HG03025 (cell line): ENCODE results near the gene CACNA1C.

ENCODE experiments used
- ATAC-seq: cut with Tn5 transposase; IDR thresholded peaks from one replicate; pipeline ENCODE4 v1.9.1; 2021; ENCODE audit warnings: mild to moderate bottlenecking, moderate library complexity; ENCODE audit not compliant: unreplicated experiment, low FRiP score

The CACNA1C gene

DNA sequence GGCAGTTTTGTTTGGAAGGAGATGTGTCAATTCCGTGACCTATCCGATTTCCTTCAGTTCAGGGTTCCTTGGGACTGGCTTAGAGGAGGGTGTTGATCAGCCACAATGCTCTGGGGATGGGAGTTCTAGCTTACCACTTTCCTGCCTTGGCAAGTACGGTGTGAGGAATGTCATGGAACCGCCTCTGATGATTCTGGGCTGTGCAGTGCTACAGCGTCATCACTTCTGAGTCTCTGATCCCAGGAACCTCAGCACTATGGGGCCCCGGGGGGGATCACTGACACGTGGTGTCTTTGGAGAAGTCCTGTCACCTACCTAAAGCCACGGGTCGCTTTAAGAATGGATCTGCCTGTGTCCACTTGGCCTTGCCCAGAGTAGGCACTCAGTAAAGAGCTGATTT lies 470.5 kb downstream of the CACNA1C start:
- no peak for ATAC-seq

DNA sequence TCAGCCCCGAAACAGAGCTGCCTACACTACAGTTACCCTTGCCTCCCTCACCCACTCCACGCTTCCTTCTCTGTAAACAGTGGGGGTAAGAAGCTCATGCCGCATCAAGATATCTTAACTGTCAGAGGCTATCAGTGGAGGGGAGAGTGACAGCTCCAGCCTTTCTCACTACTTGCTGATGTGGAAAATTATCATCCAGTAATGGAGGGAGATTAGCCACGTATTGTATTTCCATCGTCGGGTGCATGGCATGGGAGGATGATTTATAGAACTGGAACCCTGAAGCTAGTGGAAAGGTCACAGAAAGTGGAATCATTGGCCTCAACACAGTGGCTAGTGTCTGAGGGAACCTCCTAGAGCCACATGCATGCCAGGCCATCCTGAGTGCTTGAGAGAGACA lies 471.1 kb downstream of the CACNA1C start:
- no peak for ATAC-seq

DNA sequence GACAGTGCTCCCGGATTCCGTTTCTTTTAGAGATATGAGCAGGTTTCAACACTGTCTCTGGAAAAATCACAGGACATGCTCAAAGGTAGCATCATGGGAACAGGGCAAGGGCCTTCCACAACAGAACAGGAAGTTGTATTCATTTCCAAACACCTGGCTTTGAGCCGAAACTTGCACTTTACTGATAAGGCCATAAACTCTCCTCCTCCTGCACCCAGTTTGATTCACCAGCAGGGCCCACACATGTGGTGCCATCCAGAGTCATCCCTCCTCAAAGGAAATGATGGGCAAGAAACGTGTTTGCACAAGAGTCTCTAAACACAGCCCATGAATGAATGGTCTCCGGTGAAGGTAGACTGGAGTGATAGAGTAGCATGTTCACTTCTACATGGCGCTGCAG lies 473.6 kb downstream of the CACNA1C start:
- ATAC-seq = no peak

DNA sequence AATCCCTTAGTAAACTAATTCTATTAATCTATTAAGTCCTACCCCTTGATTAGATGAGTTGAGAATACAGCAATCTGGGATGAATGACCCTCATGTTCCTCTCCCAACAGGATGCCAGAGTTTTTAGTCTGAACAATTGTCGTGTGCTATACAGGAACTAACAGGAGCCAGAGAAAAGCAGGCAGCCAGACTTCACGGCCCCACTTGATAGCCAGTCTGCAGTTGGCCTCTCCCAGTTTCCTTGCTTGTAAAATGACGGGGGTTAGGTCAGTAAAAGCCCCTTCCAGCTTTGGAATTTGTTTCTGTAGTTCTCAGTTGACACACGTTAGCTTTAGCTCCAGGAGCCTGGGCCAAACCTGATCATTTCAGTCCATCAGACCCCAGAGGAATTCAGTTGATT lies 475.2 kb downstream of the CACNA1C start:
- ATAC-seq = no peak

DNA sequence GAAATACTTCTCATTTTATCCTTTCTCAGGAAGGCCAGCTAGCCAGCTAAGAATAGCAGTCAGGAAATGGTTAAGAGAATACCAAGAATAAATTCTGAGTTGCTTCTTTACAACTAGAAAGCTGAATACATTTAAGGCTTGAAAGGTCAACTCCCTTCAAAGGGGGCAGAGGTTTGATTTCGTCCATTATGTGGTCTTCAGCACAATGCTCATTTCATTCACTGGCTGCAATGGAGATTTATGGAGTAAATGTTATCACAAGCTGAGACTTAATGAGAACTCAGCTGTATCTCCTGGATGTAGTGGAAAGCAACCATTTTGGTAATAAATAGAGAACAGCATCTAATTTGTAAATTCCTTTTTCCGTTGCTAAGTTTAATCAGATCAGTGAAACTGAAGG lies 477.0 kb downstream of the CACNA1C start:
- no peak for ATAC-seq

DNA sequence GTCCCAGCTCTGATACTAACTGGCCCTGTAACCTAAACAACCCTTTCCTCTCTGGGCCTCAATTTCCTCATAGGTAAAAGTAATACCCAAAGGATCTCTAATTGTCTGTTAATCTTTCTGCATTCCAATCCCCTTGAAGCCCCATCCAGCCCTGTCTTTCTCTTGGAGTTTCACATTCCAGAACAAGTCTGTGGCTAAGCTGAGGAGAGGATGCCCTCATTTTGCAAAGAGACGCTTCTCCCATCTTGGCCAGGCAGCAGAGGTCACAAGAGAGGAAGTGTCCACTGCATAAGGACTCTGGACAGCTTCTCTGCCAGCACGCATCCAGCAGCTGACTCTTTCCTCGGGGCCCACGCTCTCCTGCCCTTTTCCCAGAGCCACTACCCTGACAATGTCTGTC lies 478.6 kb downstream of the CACNA1C start:
- ATAC-seq = no peak

DNA sequence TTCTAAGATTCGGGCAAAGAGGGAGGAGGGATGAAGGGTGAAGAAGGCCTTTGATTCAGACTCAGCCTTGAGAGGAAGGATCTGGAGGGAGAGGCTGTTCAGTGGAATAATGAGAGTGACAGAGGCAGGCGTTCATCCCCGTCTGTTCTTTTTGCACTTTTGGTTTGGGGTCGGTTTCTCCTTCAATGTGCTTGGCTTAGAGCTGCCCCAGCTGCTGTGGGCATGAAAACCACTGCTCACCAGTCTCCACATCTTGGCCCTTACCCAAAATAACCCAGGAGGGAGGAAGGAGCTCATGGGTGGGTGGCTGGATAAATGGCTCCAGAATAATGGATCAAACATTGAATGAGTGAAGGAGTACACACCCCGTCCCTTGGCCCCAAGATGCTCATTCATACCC lies 480.2 kb downstream of the CACNA1C start:
- ATAC-seq = no peak

DNA sequence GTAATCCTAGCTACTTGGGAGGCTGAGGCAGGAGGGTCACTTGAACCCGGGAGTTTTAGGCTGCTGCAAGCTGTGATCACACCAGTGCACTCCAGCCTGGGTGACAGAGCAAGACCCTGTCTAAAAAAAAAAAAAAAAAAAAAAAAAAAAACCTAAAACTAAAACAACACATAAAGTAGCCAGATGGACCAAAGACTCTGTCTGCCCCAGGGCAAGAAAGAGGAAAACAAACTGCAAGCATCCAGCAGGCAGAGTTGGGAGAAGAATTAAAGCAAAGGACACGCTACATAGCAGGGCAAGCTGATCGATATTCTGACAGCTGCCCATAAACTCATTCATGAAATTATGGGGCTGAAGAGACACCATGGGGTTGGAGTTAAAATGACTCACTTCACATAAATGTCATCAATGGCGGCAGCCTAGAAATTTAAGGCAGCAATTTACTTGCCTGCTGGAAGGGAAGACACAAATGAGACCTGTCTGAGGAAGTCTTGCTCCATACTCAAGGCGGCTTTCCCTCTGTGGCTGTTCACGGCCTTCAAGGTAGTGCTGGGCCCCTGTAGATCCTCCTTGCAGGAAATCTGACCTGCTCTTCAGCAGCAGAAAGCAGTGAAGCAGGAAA lies 482.9 kb downstream of the CACNA1C start:
- ATAC-seq = no peak

DNA sequence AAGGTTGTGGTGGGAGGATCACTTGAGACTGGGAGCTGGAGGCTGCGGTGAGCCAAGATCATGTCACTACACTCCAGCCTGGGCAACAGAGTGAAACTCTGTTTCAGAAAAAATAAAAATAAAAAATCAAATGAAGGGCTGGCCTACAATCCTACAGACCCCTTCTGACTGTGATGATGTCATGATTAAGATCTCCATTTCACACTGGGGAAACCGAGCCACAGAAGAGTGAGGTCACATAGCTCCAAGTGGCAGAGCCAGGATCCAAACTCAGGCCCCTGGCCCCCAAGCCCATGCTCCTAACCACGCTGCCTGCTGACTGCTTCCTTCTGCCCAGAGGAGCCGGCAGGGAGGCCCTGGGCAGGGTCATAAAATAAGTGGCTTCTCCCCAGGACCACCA lies 483.9 kb downstream of the CACNA1C start:
- no peak for ATAC-seq

DNA sequence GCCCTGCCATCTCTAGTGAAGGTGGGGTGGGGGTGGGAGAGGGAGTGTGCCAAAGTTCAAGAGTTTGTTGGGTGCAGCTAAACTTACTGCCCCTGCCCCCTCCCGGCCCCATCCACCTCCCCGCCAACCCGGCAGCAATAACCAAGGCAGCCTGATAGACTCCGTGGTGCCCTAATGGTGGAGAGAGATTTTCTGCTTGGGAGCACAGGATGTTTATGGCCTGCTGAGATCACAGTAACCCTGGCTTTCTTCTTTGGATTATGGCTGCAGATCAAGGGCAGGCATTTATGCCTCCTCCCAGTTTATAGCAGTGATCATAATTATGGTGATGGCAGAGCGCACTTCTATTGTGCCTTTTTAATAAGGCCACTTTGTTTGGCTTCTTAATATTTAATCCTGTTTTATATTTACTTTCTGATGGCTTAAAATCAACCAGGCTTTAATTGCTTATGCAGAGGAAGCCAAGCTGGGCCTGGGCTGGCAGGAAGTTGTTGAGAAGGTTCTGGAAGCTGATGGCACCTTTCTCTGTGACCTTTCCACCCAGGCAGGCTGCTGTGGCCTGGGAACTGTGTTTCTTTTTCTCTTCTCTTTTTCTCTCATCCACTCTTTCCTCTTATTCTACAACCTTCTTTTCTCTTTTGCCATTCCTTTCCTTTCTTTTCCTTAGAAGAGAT lies 485.2 kb downstream of the CACNA1C start:
- no peak for ATAC-seq

DNA sequence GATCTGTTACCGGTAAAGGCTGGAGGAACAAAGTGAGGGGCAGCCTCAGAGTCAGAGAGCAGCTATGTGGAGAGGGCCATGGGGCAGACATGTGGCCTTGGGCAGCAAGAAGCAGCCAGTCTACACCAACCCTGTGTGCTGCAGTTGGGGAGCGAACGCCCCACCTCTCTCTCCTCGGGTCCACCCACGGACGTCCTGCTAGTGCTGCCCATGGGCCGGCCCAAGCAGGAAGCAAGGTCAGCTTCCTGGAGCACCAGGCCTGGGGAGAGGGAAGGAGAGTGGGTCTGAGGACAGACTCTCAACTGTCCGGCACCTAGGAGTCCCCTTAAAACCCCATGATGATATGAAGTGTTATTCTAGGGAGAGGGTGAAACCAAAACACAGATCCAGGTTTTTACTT lies 487.2 kb downstream of the CACNA1C start:
- no peak for ATAC-seq

DNA sequence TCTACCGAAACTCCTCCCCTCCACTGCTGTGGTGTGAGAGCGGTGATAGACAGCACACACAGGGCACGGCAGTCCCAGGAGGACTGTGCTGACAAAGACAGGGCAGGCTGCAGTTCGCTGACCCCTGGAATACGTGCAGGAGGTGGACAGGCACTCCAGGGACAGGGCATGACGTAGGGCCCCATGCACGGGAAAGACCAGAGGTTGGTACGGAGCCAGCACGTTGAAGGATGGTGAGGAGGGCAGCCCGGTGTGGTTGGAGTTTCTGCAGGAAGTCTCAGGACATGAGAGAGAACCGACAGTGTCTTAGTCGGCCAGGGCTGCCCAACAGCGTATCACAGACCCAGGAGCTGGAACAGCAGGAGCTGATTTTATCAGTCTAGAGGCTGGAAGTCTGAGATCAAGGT lies 487.8 kb downstream of the CACNA1C start:
- ATAC-seq = no peak

DNA sequence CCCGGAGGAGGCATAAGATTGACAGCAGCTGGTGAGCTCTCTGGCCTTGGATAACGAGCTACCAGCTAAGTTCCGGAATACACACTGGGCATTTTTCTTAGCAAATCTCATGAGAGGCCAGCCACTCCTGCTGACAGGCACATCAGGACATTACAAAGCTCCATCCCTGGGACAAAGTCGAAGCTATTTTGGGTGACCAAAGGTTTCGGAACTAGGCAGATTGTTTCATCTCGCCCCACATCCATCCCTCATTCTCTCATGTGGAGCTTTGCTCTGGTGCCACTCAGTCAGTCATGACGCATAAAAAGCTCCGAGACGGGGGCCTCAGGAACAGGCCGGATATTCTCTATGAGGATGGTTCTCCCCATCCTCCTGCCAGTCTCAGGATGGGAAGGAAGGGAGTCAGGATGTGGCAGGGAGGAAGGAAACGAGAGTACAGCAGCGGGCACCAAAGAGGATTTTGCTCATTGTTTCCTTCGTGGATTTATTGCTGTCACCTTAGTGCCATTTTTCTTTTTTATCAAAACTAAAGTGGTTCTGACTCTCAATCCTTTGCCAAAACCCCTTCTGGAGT lies 488.9 kb downstream of the CACNA1C start:
- no peak for ATAC-seq

DNA sequence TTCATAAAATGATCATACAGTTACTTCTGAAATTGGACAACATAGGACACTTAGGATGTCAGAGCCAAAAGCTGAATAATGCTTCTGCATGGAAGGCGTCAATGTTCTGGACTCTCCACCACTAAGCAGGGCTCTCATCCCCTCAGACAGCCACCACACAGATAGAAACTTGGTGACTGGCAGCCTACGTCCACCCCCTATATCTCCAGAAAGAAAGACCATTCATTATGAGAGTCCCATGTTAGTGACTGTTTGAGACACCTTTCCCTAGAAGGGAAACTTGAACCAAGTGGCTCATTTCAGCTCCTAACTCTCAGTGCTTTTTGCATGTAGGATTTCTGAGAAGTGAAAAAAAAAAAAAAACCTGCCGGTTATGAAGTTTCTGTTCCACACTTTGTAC lies 491.0 kb downstream of the CACNA1C start:
- ATAC-seq = no peak

DNA sequence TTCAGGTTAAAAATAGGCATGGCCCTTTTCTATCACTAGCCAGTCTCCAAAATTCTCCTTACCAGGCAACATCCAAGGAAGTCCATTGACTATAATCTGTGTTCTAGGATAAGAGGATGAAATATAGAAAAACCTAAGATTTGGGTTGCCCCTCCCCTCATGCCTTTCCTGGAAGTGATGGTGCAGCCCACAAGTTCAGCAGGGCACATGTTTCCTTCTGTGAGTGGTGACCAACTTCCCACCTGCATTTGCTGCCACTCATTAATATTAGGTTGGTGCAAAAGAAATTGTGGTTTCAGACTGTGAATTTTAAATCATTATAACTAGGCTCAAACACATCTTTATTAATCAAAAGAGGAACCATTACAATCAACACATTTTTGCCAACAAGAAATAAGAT lies 491.4 kb downstream of the CACNA1C start:
- ATAC-seq = no peak

DNA sequence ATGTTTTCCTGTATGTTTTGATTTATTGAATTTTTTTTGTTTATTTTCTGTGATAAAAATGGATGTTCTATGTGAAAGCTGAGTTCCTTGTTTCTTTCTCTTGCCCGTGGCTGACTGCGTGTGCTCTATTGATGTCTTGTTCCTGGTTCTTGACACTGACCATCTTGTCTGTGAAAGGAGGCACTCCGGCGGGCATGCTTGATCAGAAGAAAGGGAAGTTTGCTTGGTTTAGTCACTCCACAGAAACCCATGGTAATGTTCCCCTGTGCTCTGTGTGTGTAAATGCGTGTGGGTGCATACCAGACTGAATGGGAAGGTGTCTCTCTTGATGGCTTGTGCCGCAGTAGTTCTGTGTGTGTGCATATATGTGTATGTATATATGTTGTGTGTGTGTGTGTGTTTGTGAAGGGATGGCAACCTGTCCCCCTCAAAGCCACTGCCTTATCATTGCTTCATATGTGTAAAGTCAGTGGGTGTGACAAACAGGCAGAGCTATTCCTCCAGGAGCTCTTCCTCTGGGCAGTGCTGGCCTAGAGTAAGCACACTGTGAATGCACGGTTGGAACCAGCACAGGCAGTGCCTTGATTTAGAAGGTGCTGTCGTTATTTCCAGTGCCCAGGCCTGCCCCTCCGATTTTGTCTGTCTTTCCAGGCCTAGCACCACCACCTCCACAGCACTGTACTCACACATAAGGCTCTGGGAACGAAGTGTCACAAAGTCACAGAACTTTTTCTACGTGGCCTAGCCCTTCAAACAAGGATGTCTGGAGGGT lies 494.7 kb downstream of the CACNA1C start:
- ATAC-seq = no peak

DNA sequence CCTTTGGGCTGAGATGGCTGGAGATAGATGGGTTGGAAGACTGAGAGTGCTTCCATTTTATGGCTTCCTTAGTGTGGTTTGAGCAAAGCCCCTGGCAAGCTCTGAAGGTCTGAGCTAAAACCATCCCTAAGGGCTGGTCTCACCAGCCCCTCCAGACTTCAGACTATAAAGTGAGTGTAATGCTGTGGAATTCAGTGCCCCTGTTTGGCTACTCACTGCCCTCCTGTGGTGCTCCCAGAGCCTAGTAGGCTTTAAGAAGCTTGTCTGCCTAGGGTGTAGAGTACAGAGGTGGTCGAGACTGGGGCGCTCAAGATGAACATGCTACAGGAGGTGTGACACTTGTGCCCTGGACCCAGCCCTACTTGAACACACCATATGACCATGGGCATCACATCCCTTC lies 495.3 kb downstream of the CACNA1C start:
- ATAC-seq = no peak

DNA sequence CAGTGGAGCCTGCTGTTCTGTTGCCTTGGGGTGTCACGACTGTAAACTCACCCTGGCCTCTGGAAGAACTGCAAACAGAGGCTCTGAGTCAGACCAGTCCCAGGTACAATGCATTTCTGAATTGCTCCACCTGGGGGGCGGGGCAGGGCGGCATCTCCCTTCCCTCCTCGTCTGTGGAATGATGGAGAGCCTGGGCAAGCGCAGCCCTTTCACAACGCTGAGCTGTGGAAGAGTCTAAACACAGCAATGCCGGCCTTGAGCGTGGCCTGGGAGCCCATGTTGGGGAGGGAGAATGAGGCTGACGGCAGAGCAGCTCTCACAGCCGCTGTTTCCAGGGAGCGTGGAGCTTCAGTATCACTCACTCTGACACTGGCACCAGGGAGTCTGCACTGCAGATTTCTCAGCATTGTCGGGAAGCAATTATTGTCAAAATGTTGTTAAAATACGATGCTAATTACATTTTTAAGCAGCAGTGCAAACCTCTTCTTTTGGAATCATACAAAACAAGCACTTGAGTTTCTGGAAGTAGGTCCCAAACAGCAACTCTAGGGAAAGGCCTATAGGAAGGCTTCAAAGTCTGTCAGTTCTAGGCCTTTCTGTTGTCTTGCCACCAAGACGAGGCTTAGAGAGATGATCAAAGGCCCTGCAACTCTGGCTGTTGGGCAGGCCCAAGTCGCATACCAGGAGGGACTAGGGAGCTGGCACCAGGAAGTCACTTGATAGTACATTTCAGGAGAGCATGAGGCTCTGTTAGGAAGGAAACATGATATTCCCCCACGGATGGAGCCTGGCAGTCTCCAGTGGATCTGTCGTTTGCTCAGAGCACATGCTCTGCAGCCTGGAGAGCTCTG lies 498.0 kb downstream of the CACNA1C start:
- no peak for ATAC-seq

DNA sequence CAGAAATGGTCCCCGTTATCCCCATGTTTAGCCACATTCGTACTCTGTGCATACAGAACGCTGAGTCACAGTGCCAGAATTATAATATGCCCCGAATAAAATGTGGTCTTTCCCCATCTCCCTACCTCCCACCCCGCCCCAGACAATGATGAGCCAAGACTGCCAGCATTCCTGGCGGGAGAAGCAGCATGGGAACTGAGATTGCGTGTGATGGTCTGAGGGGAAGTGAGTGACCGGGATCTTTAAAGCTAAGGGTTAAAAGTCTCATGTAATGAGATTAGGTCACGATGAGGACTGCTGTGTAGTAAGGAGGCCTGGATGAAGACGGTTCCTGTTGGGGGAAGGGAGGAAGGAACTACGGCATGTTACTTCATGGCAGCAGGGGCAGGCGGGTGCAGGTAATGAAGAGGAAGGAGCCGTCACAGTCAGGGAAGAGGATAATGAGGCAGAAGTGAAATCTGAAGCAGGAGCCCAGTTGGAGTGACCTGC lies 498.7 kb downstream of the CACNA1C start:
- no peak for ATAC-seq

DNA sequence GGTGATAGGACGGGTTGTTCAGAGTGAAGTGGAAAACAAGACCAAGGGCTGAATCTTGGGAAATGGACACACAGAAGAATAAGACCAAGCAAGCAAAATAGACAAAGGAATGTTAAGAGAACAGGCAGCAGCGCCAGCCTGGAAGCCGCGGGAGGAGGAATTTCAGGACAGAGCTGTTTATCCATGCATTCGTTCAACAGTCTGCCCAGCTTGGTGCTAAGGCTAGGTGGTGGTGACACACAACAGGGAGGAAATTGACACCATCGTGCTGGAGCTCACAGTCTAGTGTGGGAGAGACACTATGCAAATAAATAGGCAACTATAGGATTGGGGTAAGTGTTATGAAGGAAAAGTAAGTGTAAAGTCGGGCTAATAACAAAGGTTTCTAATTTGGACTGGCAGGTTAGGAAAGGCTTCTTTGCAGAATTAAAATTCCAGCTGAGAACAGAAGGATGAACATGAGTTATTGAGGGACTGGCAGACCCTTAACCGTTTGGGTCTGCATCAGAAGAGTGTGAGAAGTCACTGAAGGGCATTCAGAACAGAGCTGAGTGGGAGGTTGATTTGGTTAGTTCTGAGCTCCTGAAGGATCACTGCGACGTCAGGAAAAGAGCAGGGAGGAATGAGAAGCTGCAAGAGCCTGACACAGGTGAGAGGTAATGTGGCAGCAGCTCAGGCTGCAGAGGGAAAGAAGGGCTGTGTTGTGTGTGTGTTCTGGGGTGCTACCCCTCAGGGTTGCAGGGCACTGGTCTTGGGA lies 499.4 kb downstream of the CACNA1C start:
- no peak for ATAC-seq
